ENCODE results near the gene RPN1.
"Not testable (repeated sequence)": the region's sequence is repeated elsewhere in the genome, so short reads cannot be mapped to it uniquely, and the experiment has no call there.

The RPN1 gene

GRCh38 chr3:128650096-128651050 lies at the start of gene RPN1:
Gene RPN1 (minus strand): TSS chr3:128650818. CDS start chr3:128650800, 18 bp downstream.
- DNase-seq (ENCODE audit: low read depth, low spot score) = peak; percentile 86

GRCh38 chr3:128698211-128699047 lies 47.8 kb upstream of the RPN1 start:
- DNase-seq (ENCODE audit: low read depth, low spot score) = no peak

GRCh38 chr3:128697341-128697740 lies 46.7 kb upstream of the RPN1 start:
- no peak for DNase-seq (ENCODE audit: low read depth, low spot score)

GRCh38 chr3:128693696-128694095 lies 43.1 kb upstream of the RPN1 start:
- no peak for DNase-seq (ENCODE audit: low read depth, low spot score)

GRCh38 chr3:128689060-128689459 lies 38.4 kb upstream of the RPN1 start:
- no peak for DNase-seq (ENCODE audit: low read depth, low spot score)

- no peak for DNase-seq (ENCODE audit: low read depth, low spot score)
These were observed 35.8 kb upstream of the RPN1 start for GRCh38 chr3:128686465-128686864.

- DNase-seq (ENCODE audit: low read depth, low spot score) = no peak
These were observed 34.5 kb upstream of the RPN1 start for GRCh38 chr3:128684986-128685726.

GRCh38 chr3:128683957-128684356 lies 33.3 kb upstream of the RPN1 start:
- no peak for DNase-seq (ENCODE audit: low read depth, low spot score)

- DNase-seq (ENCODE audit: low read depth, low spot score) = no peak
These were observed 30.8 kb upstream of the RPN1 start for GRCh38 chr3:128681369-128681829.

- DNase-seq (ENCODE audit: low read depth, low spot score) = peak; percentile 99
These were observed 30.2 kb upstream of the RPN1 start for GRCh38 chr3:128680603-128681368.

GRCh38 chr3:128679338-128679737 lies 28.7 kb upstream of the RPN1 start:
- DNase-seq (ENCODE audit: low read depth, low spot score) = no peak

GRCh38 chr3:128675802-128676201 lies 25.2 kb upstream of the RPN1 start:
- DNase-seq (ENCODE audit: low read depth, low spot score) = not testable (repeated sequence)

GRCh38 chr3:128674161-128674784 lies 23.7 kb upstream of the RPN1 start:
- no peak for DNase-seq (ENCODE audit: low read depth, low spot score)

GRCh38 chr3:128667641-128668040 lies 17.0 kb upstream of the RPN1 start:
- no peak for DNase-seq (ENCODE audit: low read depth, low spot score)

- DNase-seq (ENCODE audit: low read depth, low spot score) = no peak
These were observed 14.9 kb upstream of the RPN1 start for GRCh38 chr3:128665362-128666021.

- no peak for DNase-seq (ENCODE audit: low read depth, low spot score)
These were observed 12.5 kb upstream of the RPN1 start for GRCh38 chr3:128663151-128663550.

- no peak for DNase-seq (ENCODE audit: low read depth, low spot score)
These were observed 4.9 kb upstream of the RPN1 start for GRCh38 chr3:128655531-128655930.

- DNase-seq (ENCODE audit: low read depth, low spot score) = not testable (repeated sequence)
These were observed 3.6 kb upstream of the RPN1 start for GRCh38 chr3:128653993-128654805.

All from activated naive CD8-positive, alpha-beta T cell treated with anti-CD3 and anti-CD28 coated beads, Interleukin-2, amount 50 U/mL, for 16 hours (primary cell).